A172 (cell line): ENCODE results near the gene VPS8. TPM values are rescaled to one million over a fixed set of nuclear protein-coding genes. Genes with fewer than 3 reads are reported as not detected.
A peak's percentile ranks its signal among the peaks of the same experiment; 100 is the strongest.
"Not testable (repeated sequence)": the region's sequence is repeated elsewhere in the genome, so short reads cannot be mapped to it uniquely, and the experiment has no call there.

Experiments used
- DNase-seq: peaks from one replicate; pipeline ENCODE4 v3.0.0-alpha.2; 2015; ENCODE audit warnings: low spot score
- total RNA-seq: library from RNA; depleted of rRNA; stranded (reverse); fragments of >200 nt; shearing (Covaris generic); gene quantifications from 2 replicates; pipeline ENCODE4 v1.2.3, GENCODE V29; 2014

VPS8 gene
- total RNA-seq, 1 experiment from 2014 or later, result 47.7 TPM

- DNase-seq, result no peak
These were observed 45.1 kb downstream of the VPS8 start for GRCh38 chr3:184857099-184857498.

- DNase-seq, result no peak
These were observed 52.0 kb downstream of the VPS8 start for GRCh38 chr3:184864000-184864399.

- no peak for DNase-seq
These were observed 56.5 kb downstream of the VPS8 start for GRCh38 chr3:184868477-184868876.

GRCh38 chr3:184872200-184872599 lies 60.2 kb downstream of the VPS8 start:
- DNase-seq, result no peak

- DNase-seq, result no peak
These were observed 61.2 kb downstream of the VPS8 start for GRCh38 chr3:184873141-184873540.

- DNase-seq, result peak; percentile 32
These were observed 63.0 kb downstream of the VPS8 start for GRCh38 chr3:184874709-184875644.

GRCh38 chr3:184880276-184881019 lies 68.5 kb downstream of the VPS8 start:
- DNase-seq, result no peak

GRCh38 chr3:184884359-184885017 lies 72.5 kb downstream of the VPS8 start:
- no peak for DNase-seq

GRCh38 chr3:184885112-184885511 lies 73.1 kb downstream of the VPS8 start:
- no peak for DNase-seq

GRCh38 chr3:184887574-184887973 lies 75.6 kb downstream of the VPS8 start:
- DNase-seq, result no peak

- DNase-seq, result no peak
These were observed 77.4 kb downstream of the VPS8 start for GRCh38 chr3:184889312-184889904.

- DNase-seq, result no peak
These were observed 82.1 kb downstream of the VPS8 start for GRCh38 chr3:184894051-184894450.

GRCh38 chr3:184895350-184895749 lies 83.4 kb downstream of the VPS8 start:
- DNase-seq, result no peak

GRCh38 chr3:184896336-184896735 lies 84.4 kb downstream of the VPS8 start:
- DNase-seq, result no peak

GRCh38 chr3:184899953-184900595 lies 88.1 kb downstream of the VPS8 start:
- DNase-seq, result no peak

- DNase-seq, result not testable (repeated sequence)
These were observed 95.1 kb downstream of the VPS8 start for GRCh38 chr3:184907031-184907430.

GRCh38 chr3:184907681-184908649 lies 96.0 kb downstream of the VPS8 start:
- DNase-seq, result no peak

GRCh38 chr3:184908859-184909258 lies 96.9 kb downstream of the VPS8 start:
- DNase-seq, result no peak

GRCh38 chr3:184910664-184911063 lies 98.7 kb downstream of the VPS8 start:
- DNase-seq, result no peak

- DNase-seq, result no peak
These were observed 99.6 kb downstream of the VPS8 start for GRCh38 chr3:184911570-184911969.
